Panc1 (cell line): ENCODE measurements around the gene TNFAIP1. TPM values are rescaled to one million over a fixed set of nuclear protein-coding genes. Genes with fewer than 3 reads are reported as not detected.

Source experiments
- ATAC-seq: fragments of 200-7000 bp; cut with Tn5 transposase; 2 replicates; pipeline ENCODE4 v1.9.1; 2020; ENCODE audit warnings: mild to moderate bottlenecking, moderate library complexity
- BruUV-seq: library from RNA; stranded (reverse); fragments of 400-500 nt; replicated peaks from 2 replicates; lab custom pipeline; 2021; lab: Mats Ljungman, UMichigan
- CTCF ChIA-PET: fragments of 300-600 bp; sonication (Branson Sonifier 250); formaldehyde crosslinking; loops from one replicate; lab custom pipeline; 2022; ENCODE audit warnings: antibody characterized with exemption; lab: Charles Lee
- POLR2A ChIA-PET: fragments of 300-600 bp; sonication (Branson Sonifier 250); formaldehyde crosslinking; loops from one replicate; lab custom pipeline; 2022; ENCODE audit warnings: antibody characterized with exemption; lab: Charles Lee
- DNase-seq: peaks from one replicate; pipeline ENCODE4 v3.0.0-alpha.2; 2010; ENCODE audit warnings: low read depth, low spot score
- H3K27ac ChIP-seq: 2 replicates; pipeline ENCODE4 v1.5.1; 2011; ENCODE audit warnings: mild to moderate bottlenecking, low read length, inconsistent platforms
- H3K27me3 ChIP-seq: fragments of 200-500 bp; sonication (Bioruptor generic); 2 replicates; pipeline ENCODE4 v1.6.0; 2014; ENCODE audit warnings: low read length, inconsistent platforms; ENCODE audit not compliant: control insufficient read depth, insufficient read depth
- H3K36me3 ChIP-seq: fragments of 200-500 bp; sonication (Bioruptor generic); 2 replicates; pipeline ENCODE4 v1.5.1; 2014; ENCODE audit warnings: inconsistent platforms, mild to moderate bottlenecking, low read length, moderate library complexity; ENCODE audit not compliant: control insufficient read depth, insufficient read depth
- H3K4me1 ChIP-seq: 2 replicates; pipeline ENCODE4 v1.5.1; 2011; ENCODE audit warnings: inconsistent platforms, mild to moderate bottlenecking, low read length, moderate library complexity; ENCODE audit not compliant: control insufficient read depth, insufficient read depth
- H3K4me3 ChIP-seq, 2 experiments: 2 replicates each; pipeline ENCODE4 v1.5.1; 2011 to 2012; ENCODE audit warnings: low read depth in 2 of 2, low read length in 2 of 2, mild to moderate bottlenecking in 2 of 2, inconsistent platforms in 1 of 2, moderate library complexity in 1 of 2
- H3K9me3 ChIP-seq: fragments of 200-500 bp; sonication (Bioruptor generic); 2 replicates; pipeline ENCODE4 v1.5.1; 2014; ENCODE audit warnings: low read depth, mild to moderate bottlenecking, inconsistent platforms, low read length, moderate library complexity; ENCODE audit not compliant: control insufficient read depth, insufficient read depth
- CTCF ChIP-seq: fragments of 450-650 bp; IDR thresholded peaks from 2 replicates; pipeline ENCODE4 v1.5.1; 2017; ENCODE audit warnings: mild to moderate bottlenecking
- POLR2AphosphoS5 ChIP-seq: IDR thresholded peaks from 2 replicates; pipeline ENCODE4 v1.6.1; 2012; ENCODE audit warnings: mild to moderate bottlenecking, low read depth, low read length, moderate library complexity
- REST ChIP-seq, 2 experiments: IDR thresholded peaks; 2 replicates each; pipeline ENCODE4 v1.6.1; 2011 to 2012; ENCODE audit warnings: low read depth in 2 of 2, control low read depth in 1 of 2, low read length in 1 of 2, mild to moderate bottlenecking in 1 of 2, moderate library complexity in 1 of 2; ENCODE audit not compliant: insufficient read depth in 1 of 2
- SIN3A ChIP-seq: IDR thresholded peaks from 2 replicates; pipeline ENCODE4 v1.6.1; 2012; ENCODE audit warnings: low read depth, mild to moderate bottlenecking, low read length, moderate library complexity, borderline replicate concordance; ENCODE audit not compliant: insufficient read depth
- TCF7L2 ChIP-seq: IDR thresholded peaks from 2 replicates; pipeline ENCODE4 v1.6.1; 2011; ENCODE audit warnings: mild to moderate bottlenecking, low read depth, low read length, inconsistent platforms
- in situ Hi-C: cut with HindIII; loops from 2 replicates; pipeline ENCODE4 v1.10.0; 2016; ENCODE audit warnings: low sequenced_read_pairs, low pct_unique_long_range_greater_than_20kb
- intact Hi-C: fragments of 100-400 bp; cut with micrococcal nuclease; formaldehyde crosslinking; loops from one replicate; pipeline ENCODE4 v1.10.0; 2022; ENCODE audit not compliant: unreplicated experiment
- total RNA-seq: library from RNA; stranded (reverse); gene quantifications from one replicate; pipeline ENCODE4 v1.2.1, GENCODE V29; 2021; ENCODE audit not compliant: unreplicated experiment

Gene TNFAIP1
- total RNA-seq, 1 experiment from 2014 or later = 55.8 TPM

- ATAC-seq = no peak
- no peak overlapping the region for H3K4me3 ChIP-seq
- POLR2A ChIA-PET = no interaction called here
These were observed 41.6 kb upstream of the TNFAIP1 start for GRCh38 chr17:28293994-28294393.

GRCh38 chr17:28295677-28296578, 39.6 kb upstream of the TNFAIP1 start:
- Histone ChIP-seq H3K36me3 (no peaks in the 10 kb centered on the region), H3K4me1 (no peaks in the 10 kb centered on the region), H3K27me3 (no peaks in the 10 kb centered on the region), H3K27ac (no peak overlapping the region), H3K9me3 (no peaks in the 10 kb centered on the region), H3K4me3 (no peak overlapping the region)
- no TSS peak for BruUV-seq
- intact Hi-C loops (no loop called here), in situ Hi-C loops (no loop called here)
- ChIA-PET POLR2A (no interaction called here), CTCF (no interaction called here)
- ATAC-seq (no peak), DNase-seq (no peak)
- TF ChIP-seq REST (IDR thresholded peaks at IDR 0.05; ENCODE audit: insufficient read depth in 1 of 2, low read depth in 2 of 2, low read length in 1 of 2) (no peak), TCF7L2 (no peak), POLR2AphosphoS5 (no peak), SIN3A (no peak)

More at GRCh38 chr17:28293994-28294393, 41.6 kb upstream of the TNFAIP1 start:
- H3K27me3 ChIP-seq = no peaks in the 10 kb centered on the region
- H3K27ac ChIP-seq = no peak overlapping the region
- no TSS peak for BruUV-seq
- CTCF ChIA-PET = no interaction called here
- intact Hi-C loops (no loop called here), in situ Hi-C loops (no loop called here)
- H3K4me1 ChIP-seq = no peaks in the 10 kb centered on the region
- H3K36me3 ChIP-seq = no peaks in the 10 kb centered on the region
- no peak for TF ChIP-seq POLR2AphosphoS5
- no peak for TF ChIP-seq REST (IDR thresholded peaks at IDR 0.05; ENCODE audit: insufficient read depth in 1 of 2, low read depth in 2 of 2, low read length in 1 of 2)
- TF ChIP-seq CTCF = no peak
- TF ChIP-seq SIN3A = no peak
- no peak for TF ChIP-seq TCF7L2
- H3K9me3 ChIP-seq = no peaks in the 10 kb centered on the region
- no peak for DNase-seq
